ENCODE results near the gene FRAT1. TPM values are rescaled to one million over a fixed set of nuclear protein-coding genes. Genes with fewer than 3 reads are reported as not detected.

FRAT1 gene, protein sequence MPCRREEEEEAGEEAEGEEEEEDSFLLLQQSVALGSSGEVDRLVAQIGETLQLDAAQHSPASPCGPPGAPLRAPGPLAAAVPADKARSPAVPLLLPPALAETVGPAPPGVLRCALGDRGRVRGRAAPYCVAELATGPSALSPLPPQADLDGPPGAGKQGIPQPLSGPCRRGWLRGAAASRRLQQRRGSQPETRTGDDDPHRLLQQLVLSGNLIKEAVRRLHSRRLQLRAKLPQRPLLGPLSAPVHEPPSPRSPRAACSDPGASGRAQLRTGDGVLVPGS
- total RNA-seq, result 1 to 10 TPM; 3.5 to 8.5 (median 7.4) TPM
- long read RNA-seq, partial matches to known transcripts, result 0 of 2 reads
- long read RNA-seq, other reads (novel, unspliced or antisense), result 0 of 2 reads

GRCh38 chr10:97318772-97319651, at the start of gene FRAT1:
FRAT1 (plus strand) TSS chr10:97319271; CDS start chr10:97319454, 183 bp downstream.
- WGBS (ENCODE audit: insufficient coverage, low coverage, low lambda C conversion rate, missing lambda C conversion rate), result 0% methylated on average over 13 of the region's 79 CpGs
- H3K27ac ChIP-seq, result peak within 1 kb of the TSS; percentile 99 to 100 (median 100)
- DNase-seq, result peak; percentile 92 to 93 (median 93)
- peaks cover 0 to 18% (median 3%) of the 10 kb centered on the region in 4 donors for H3K4me1 ChIP-seq
- H3K36me3 ChIP-seq, result no peaks in the 10 kb centered on the region
- intact Hi-C loops (cut with DNase I), result no loop called here
- no peaks in the 10 kb centered on the region for H3K9me3 ChIP-seq
- H3K4me3 ChIP-seq, result peak within 1 kb of the TSS; percentile 70 to 77 (median 72)
- peak; percentile 97 for TF ChIP-seq POLR2A (IDR thresholded peaks at IDR 0.05)
- TF ChIP-seq, protein P1, sequence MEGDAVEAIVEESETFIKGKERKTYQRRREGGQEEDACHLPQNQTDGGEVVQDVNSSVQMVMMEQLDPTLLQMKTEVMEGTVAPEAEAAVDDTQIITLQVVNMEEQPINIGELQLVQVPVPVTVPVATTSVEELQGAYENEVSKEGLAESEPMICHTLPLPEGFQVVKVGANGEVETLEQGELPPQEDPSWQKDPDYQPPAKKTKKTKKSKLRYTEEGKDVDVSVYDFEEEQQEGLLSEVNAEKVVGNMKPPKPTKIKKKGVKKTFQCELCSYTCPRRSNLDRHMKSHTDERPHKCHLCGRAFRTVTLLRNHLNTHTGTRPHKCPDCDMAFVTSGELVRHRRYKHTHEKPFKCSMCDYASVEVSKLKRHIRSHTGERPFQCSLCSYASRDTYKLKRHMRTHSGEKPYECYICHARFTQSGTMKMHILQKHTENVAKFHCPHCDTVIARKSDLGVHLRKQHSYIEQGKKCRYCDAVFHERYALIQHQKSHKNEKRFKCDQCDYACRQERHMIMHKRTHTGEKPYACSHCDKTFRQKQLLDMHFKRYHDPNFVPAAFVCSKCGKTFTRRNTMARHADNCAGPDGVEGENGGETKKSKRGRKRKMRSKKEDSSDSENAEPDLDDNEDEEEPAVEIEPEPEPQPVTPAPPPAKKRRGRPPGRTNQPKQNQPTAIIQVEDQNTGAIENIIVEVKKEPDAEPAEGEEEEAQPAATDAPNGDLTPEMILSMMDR (IDR thresholded peaks at IDR 0.05), result no peak
- peak; percentile 77 to 85 (median 80) for ATAC-seq
- no peaks in the 10 kb centered on the region for H3K27me3 ChIP-seq

GRCh38 chr10:97270523-97271154, 48.4 kb upstream of the FRAT1 start:
- intact Hi-C loops (cut with DNase I), result loop anchor here in 1 of 2 donors (10.0 kb wide), 1 partner anchor 54 kb away; no protein-coding TSS in a partner anchor
- 82% methylated on average over 3 of the region's 3 CpGs for WGBS (ENCODE audit: insufficient coverage, low coverage, low lambda C conversion rate, missing lambda C conversion rate)

GRCh38 chr10:97273700-97274099, 45.4 kb upstream of the FRAT1 start:
- Histone ChIP-seq H3K4me3 (no peak overlapping the region), H3K27ac (no peak overlapping the region), H3K4me1 (peaks cover 0 to 8% (median under 1%) of the 10 kb centered on the region in 4 donors), H3K27me3 (no peaks in the 10 kb centered on the region), H3K9me3 (no peaks in the 10 kb centered on the region), H3K36me3 (no peaks in the 10 kb centered on the region)
- TF ChIP-seq, protein P1 (IDR thresholded peaks at IDR 0.05), result no peak
- no peak for TF ChIP-seq POLR2A (IDR thresholded peaks at IDR 0.05)
- 98% methylated on average over 3 of the region's 3 CpGs for WGBS (ENCODE audit: insufficient coverage, low coverage, low lambda C conversion rate, missing lambda C conversion rate)
- intact Hi-C loops (cut with DNase I), result loop anchor here in 1 of 2 donors (10.0 kb wide), 1 partner anchor 51 kb away; no protein-coding TSS in a partner anchor
- DNase-seq, result no peak
- no peak for ATAC-seq

More at GRCh38 chr10:97270523-97271154, 48.4 kb upstream of the FRAT1 start:
- Histone ChIP-seq H3K4me3 (no peak overlapping the region), H3K4me1 (no peaks in the 10 kb centered on the region), H3K9me3 (no peaks in the 10 kb centered on the region), H3K27ac (no peak overlapping the region), H3K27me3 (no peaks in the 10 kb centered on the region), H3K36me3 (no peaks in the 10 kb centered on the region)
- TF ChIP-seq, protein P1 (IDR thresholded peaks at IDR 0.05), result no peak
- no peak for TF ChIP-seq POLR2A (IDR thresholded peaks at IDR 0.05)
- ATAC-seq (no peak), DNase-seq (no peak)

DNA sequence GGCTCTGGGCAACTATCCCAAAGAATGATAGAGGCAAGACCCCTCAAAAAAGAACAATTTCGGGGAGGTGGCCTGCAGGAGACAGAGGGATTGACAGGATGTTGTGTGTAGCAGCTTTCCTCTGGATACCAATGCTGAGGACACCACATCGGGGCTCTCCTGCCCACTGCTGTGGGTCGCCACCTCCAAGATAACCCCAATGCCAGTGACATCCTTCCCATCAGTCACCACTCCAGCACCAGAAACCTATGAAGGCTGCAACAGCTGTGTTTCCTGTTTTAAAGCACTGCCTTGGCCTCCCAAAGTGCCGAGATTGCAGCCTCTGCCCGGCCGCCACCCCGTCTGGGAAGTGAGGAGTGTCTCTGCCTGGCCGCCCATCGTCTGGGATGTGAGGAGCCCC, 44.2 kb upstream of the FRAT1 start:
- ATAC-seq (no peak), DNase-seq (no peak)
- intact Hi-C loops (cut with DNase I), result loop anchor here in 1 of 2 donors (10.0 kb wide), 1 partner anchor 50 kb away; no protein-coding TSS in a partner anchor
- H3K27me3 ChIP-seq, result no peaks in the 10 kb centered on the region
- 48% methylated on average over 3 of the region's 9 CpGs for WGBS (ENCODE audit: insufficient coverage, low coverage, low lambda C conversion rate, missing lambda C conversion rate)
- peaks cover 0 to 11% (median 7%) of the 10 kb centered on the region in 4 donors for H3K4me1 ChIP-seq
- no peak for TF ChIP-seq POLR2A (IDR thresholded peaks at IDR 0.05)
- H3K4me3 ChIP-seq, result no peak overlapping the region
- no peak overlapping the region for H3K27ac ChIP-seq
- H3K9me3 ChIP-seq, result no peaks in the 10 kb centered on the region
- no peaks in the 10 kb centered on the region for H3K36me3 ChIP-seq
